Nephron (organoid): ENCODE measurements around the gene SMG6.

Source experiments
- H3K27ac Mint-ChIP-seq, 3 experiments: 2 replicates each; pipeline ENCODE4 v1.8.0; 2020; ENCODE audit warnings: mixed read lengths in 3 of 3, mild to moderate bottlenecking in 2 of 3, moderate library complexity in 1 of 3
- H3K27me3 Mint-ChIP-seq: 2 replicates; pipeline ENCODE4 v1.8.0; 2021; ENCODE audit warnings: low read depth, mild to moderate bottlenecking, moderate library complexity, mixed read lengths
- H3K36me3 Mint-ChIP-seq: 2 replicates; pipeline ENCODE4 v1.8.0; 2020; ENCODE audit warnings: low read depth, mixed read lengths
- H3K4me1 Mint-ChIP-seq: 2 replicates; pipeline ENCODE4 v1.8.0; 2020; ENCODE audit warnings: mixed read lengths
- H3K4me3 Mint-ChIP-seq, 3 experiments: 2 replicates each; pipeline ENCODE4 v1.8.0; 2020; ENCODE audit warnings: mild to moderate bottlenecking in 3 of 3, mixed read lengths in 3 of 3, moderate library complexity in 2 of 3
- H3K9me3 Mint-ChIP-seq: 2 replicates; pipeline ENCODE4 v1.8.0; 2020; ENCODE audit warnings: mixed read lengths
- TF ChIP-seq, protein P1 (sequence below), 3 experiments: fragments of 200-600 bp; sonication (generic); IDR thresholded peaks; one replicate each; pipeline ENCODE4 v1.5.0; 2021; ENCODE audit warnings: antibody characterized with exemption in 3 of 3; ENCODE audit not compliant: unreplicated experiment in 3 of 3

SMG6 gene

DNA sequence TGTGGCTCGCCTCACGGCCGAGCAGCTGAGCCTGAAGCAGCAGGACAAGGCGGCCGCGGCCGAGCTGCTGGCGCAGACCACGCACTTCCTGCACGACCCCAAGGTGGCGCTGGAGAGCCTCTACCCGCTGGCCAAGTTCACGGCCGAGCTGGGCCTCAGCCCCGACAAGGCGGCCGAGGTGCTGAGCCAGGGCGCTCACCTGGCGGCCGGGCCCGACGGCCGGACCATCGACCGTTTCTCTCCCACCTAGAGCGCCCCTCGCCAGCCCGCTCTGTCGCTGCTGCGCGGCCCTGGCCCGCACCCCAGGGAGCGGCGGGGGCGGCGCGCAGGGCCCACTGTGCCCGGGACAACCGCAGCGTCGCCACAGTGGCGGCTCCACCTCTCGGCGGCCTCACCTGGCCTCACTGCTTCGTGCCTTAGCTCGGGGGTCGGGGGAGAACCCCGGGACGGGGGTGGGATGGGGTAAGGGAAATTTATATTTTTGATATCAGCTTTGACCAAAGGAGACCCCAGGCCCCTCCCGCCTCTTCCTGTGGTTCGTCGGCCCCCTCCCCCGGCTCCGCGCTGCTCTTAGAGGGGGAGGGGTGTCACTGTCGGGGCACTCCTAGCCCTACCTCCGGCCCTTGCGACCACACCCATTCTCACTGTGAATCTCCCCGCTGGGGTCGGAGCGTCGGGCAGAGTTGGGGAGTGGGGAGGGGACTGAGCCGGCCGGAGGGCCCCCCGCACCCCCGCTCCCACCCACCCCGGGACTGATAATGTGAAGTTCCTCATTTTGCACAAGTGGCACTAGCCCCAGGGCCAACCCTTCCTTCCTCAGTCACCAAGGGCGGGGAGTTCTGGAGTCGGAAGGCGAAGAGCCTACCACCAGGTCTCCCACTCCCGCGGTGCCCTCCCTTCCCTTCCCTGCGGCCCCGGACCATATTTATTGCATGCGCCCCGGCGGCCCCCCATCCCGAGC is 244.7 kb downstream of the SMG6 start:
- peaks cover 41% of the 10 kb centered on the region for H3K4me1 Mint-ChIP-seq
- H3K9me3 Mint-ChIP-seq = no peaks in the 10 kb centered on the region
- TF ChIP-seq, protein P1, sequence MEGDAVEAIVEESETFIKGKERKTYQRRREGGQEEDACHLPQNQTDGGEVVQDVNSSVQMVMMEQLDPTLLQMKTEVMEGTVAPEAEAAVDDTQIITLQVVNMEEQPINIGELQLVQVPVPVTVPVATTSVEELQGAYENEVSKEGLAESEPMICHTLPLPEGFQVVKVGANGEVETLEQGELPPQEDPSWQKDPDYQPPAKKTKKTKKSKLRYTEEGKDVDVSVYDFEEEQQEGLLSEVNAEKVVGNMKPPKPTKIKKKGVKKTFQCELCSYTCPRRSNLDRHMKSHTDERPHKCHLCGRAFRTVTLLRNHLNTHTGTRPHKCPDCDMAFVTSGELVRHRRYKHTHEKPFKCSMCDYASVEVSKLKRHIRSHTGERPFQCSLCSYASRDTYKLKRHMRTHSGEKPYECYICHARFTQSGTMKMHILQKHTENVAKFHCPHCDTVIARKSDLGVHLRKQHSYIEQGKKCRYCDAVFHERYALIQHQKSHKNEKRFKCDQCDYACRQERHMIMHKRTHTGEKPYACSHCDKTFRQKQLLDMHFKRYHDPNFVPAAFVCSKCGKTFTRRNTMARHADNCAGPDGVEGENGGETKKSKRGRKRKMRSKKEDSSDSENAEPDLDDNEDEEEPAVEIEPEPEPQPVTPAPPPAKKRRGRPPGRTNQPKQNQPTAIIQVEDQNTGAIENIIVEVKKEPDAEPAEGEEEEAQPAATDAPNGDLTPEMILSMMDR (IDR thresholded peaks at IDR 0.05; ENCODE audit: unreplicated experiment in 3 of 3) = peak; percentile 58 to 63 (median 62)
- peaks cover 43% of the 10 kb centered on the region for H3K36me3 Mint-ChIP-seq
- H3K4me3 Mint-ChIP-seq = peak overlapping the region; percentile 81 to 86 (median 82)
- peaks cover 56% of the 10 kb centered on the region for H3K27me3 Mint-ChIP-seq
- peak overlapping the region; percentile 83 to 95 (median 93) for H3K27ac Mint-ChIP-seq

DNA sequence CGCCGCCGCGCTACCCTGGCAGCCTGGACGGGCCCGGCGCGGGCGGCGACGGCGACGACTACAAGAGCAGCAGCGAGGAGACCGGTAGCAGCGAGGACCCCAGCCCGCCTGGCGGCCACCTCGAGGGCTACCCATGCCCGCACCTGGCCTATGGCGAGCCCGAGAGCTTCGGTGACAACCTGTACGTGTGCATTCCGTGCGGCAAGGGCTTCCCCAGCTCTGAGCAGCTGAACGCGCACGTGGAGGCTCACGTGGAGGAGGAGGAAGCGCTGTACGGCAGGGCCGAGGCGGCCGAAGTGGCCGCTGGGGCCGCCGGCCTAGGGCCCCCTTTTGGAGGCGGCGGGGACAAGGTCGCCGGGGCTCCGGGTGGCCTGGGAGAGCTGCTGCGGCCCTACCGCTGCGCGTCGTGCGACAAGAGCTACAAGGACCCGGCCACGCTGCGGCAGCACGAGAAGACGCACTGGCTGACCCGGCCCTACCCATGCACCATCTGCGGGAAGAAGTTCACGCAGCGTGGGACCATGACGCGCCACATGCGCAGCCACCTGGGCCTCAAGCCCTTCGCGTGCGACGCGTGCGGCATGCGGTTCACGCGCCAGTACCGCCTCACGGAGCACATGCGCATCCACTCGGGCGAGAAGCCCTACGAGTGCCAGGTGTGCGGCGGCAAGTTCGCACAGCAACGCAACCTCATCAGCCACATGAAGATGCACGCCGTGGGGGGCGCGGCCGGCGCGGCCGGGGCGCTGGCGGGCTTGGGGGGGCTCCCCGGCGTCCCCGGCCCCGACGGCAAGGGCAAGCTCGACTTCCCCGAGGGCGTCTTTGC is 245.6 kb downstream of the SMG6 start:
- H3K36me3 Mint-ChIP-seq = peaks cover 35% of the 10 kb centered on the region
- peak overlapping the region; percentile 64 to 81 (median 65) for H3K27ac Mint-ChIP-seq
- peaks cover 37% of the 10 kb centered on the region for H3K4me1 Mint-ChIP-seq
- peaks cover 64% of the 10 kb centered on the region for H3K27me3 Mint-ChIP-seq
- peak overlapping the region; percentile 74 to 79 (median 78) for H3K4me3 Mint-ChIP-seq
- H3K9me3 Mint-ChIP-seq = no peaks in the 10 kb centered on the region
- TF ChIP-seq, protein P1 (IDR thresholded peaks at IDR 0.05; ENCODE audit: unreplicated experiment in 3 of 3) = no peak

DNA sequence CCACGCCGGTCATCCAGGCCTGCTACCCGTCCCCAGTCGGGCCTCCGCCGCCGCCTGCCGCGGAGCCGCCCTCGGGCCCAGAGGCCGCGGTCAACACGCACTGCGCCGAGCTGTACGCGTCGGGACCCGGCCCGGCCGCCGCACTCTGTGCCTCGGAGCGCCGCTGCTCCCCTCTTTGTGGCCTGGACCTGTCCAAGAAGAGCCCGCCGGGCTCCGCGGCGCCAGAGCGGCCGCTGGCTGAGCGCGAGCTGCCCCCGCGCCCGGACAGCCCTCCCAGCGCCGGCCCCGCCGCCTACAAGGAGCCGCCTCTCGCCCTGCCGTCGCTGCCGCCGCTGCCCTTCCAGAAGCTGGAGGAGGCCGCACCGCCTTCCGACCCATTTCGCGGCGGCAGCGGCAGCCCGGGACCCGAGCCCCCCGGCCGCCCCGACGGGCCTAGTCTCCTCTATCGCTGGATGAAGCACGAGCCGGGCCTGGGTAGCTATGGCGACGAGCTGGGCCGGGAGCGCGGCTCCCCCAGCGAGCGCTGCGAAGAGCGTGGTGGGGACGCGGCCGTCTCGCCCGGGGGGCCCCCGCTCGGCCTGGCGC is 246.3 kb downstream of the SMG6 start:
- H3K4me3 Mint-ChIP-seq = peak overlapping the region in 1 of 3 experiments; percentile 23
- peak overlapping the region in 2 of 3 experiments; percentile 65 to 81 for H3K27ac Mint-ChIP-seq
- peaks cover 64% of the 10 kb centered on the region for H3K27me3 Mint-ChIP-seq
- TF ChIP-seq, protein P1 (IDR thresholded peaks at IDR 0.05; ENCODE audit: unreplicated experiment in 3 of 3) = no peak
- H3K4me1 Mint-ChIP-seq = peaks cover 31% of the 10 kb centered on the region
- no peaks in the 10 kb centered on the region for H3K9me3 Mint-ChIP-seq
- peaks cover 30% of the 10 kb centered on the region for H3K36me3 Mint-ChIP-seq

DNA sequence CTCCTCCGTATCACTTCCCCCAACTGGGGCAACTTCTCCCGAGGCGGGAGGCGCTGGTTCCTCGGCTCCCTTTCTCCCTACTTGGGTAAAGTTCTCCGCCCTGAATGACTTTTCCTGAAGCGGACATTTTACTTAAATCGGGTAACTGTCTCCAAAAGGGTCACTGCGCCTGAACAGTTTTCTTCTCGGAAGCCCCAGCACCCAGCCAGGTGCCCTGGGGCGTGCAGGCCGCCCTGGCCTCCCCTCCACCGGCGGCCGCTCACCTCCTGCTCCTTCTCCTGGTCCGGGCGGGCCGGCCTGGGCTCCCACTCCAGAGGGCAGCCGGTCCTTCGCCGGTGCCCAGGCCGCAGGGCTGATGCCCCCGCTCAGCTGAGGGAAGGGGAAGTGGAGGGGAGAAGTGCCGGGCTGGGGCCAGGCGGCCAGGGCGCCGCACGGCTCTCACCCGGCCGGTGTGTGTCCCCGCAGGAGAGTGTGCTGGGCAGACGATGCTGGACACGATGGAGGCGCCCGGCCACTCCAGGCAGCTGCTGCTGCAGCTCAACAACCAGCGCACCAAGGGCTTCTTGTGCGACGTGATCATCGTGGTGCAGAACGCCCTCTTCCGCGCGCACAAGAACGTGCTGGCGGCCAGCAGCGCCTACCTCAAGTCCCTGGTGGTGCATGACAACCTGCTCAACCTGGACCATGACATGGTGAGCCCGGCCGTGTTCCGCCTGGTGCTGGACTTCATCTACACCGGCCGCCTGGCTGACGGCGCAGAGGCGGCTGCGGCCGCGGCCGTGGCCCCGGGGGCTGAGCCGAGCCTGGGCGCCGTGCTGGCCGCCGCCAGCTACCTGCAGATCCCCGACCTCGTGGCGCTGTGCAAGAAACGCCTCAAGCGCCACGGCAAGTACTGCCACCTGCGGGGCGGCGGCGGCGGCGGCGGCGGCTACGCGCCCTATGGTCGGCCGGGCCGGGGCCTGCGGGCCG is 247.1 kb downstream of the SMG6 start:
- Mint-ChIP-seq H3K4me3 (peak overlapping the region; percentile 78 to 85 (median 85)), H3K9me3 (no peaks in the 10 kb centered on the region), H3K27ac (peak overlapping the region; percentile 47 to 92 (median 80)), H3K4me1 (peaks cover 30% of the 10 kb centered on the region), H3K36me3 (peaks cover 23% of the 10 kb centered on the region), H3K27me3 (peaks cover 64% of the 10 kb centered on the region)
- TF ChIP-seq, protein P1 (IDR thresholded peaks at IDR 0.05; ENCODE audit: unreplicated experiment in 3 of 3) = no peak
